Natural killer cell (primary cell): ENCODE measurements around the gene FRRS1. TPM values are rescaled to one million over a fixed set of nuclear protein-coding genes. Genes with fewer than 3 reads are reported as not detected.

Source experiments
- ATAC-seq, 3 donors: fragments of 150-1000 bp in 2 of 3; fragments of 200-7000 bp in 1 of 3; cut with Tn5 transposase; 1 replicate in 1 of 3; 2 replicates in 2 of 3; pipeline ENCODE4 v1.10.0; 2021; ENCODE audit warnings: mild to moderate bottlenecking in 2 of 3, moderate library complexity in 2 of 3
- DNase-seq, 2 donors: peaks; one replicate each; pipeline versions ENCODE4 v3.0.0 to v3.0.0-alpha.2; 2013 to 2021; ENCODE audit warnings: mixed read lengths in 1 of 2
- H3K27ac ChIP-seq: one replicate; pipeline ENCODE4 v1.5.1; 2013; ENCODE audit warnings: mild to moderate bottlenecking, low read length
- H3K27me3 ChIP-seq: one replicate; pipeline ENCODE4 v1.6.1; 2013; ENCODE audit warnings: low read length; ENCODE audit not compliant: control insufficient read depth, insufficient read depth
- H3K36me3 ChIP-seq: one replicate; pipeline ENCODE4 v1.6.1; 2013; ENCODE audit warnings: low read length; ENCODE audit not compliant: control insufficient read depth, insufficient read depth
- H3K4me1 ChIP-seq: one replicate; pipeline ENCODE4 v1.6.1; 2013; ENCODE audit warnings: low read length; ENCODE audit not compliant: control insufficient read depth, insufficient read depth
- H3K4me3 ChIP-seq: one replicate; pipeline ENCODE4 v1.5.1; 2013; ENCODE audit warnings: low read length
- H3K9me3 ChIP-seq: one replicate; pipeline ENCODE4 v1.6.1; 2013; ENCODE audit warnings: low read length; ENCODE audit not compliant: control insufficient read depth, insufficient read depth
- H3K27ac Mint-ChIP-seq, 2 donors: one replicate each; pipeline ENCODE4 v1.8.0; 2022; ENCODE audit warnings: mild to moderate bottlenecking in 2 of 2, mixed read lengths in 2 of 2, moderate library complexity in 1 of 2
- H3K27me3 Mint-ChIP-seq, 2 donors: one replicate each; pipeline ENCODE4 v1.8.0; 2022; ENCODE audit warnings: low read depth in 2 of 2, mixed read lengths in 2 of 2
- H3K36me3 Mint-ChIP-seq: one replicate; pipeline ENCODE4 v1.8.0; 2022; ENCODE audit warnings: mixed read lengths
- H3K4me1 Mint-ChIP-seq, 2 donors: one replicate each; pipeline ENCODE4 v1.8.0; 2022; ENCODE audit warnings: mixed read lengths in 2 of 2
- H3K4me3 Mint-ChIP-seq: one replicate; pipeline ENCODE4 v1.8.0; 2022; ENCODE audit warnings: mild to moderate bottlenecking, moderate library complexity, mixed read lengths
- H3K9me3 Mint-ChIP-seq, 2 donors: one replicate each; pipeline ENCODE4 v1.8.0; 2022; ENCODE audit warnings: mixed read lengths in 2 of 2
- CTCF ChIP-seq: fragments of 200-600 bp; IDR thresholded peaks from one replicate; pipeline ENCODE4 v1.8.0; 2022; ENCODE audit warnings: antibody characterized with exemption
- WGBS: methylation state at CpG from one replicate; pipeline ENCODE4 v1.1.7; 2013; ENCODE audit warnings: missing lambda C conversion rate; ENCODE audit not compliant: insufficient coverage; 5-methylcytosine and 5-hydroxymethylcytosine counted together
- intact Hi-C: fragments of 100-400 bp; cut with micrococcal nuclease; formaldehyde crosslinking; loops from one replicate; pipeline ENCODE4 v1.14.2; 2022
- total RNA-seq, 4 donors: library from RNA; stranded (reverse); fragments of 120-200 nt in 1 of 4; gene quantifications; one replicate each; pipeline versions ENCODE4 v1.2.3 to v1.2.4, GENCODE V29; 2013 to 2022

Gene FRRS1
- total RNA-seq, 3 donors from 2014 or later (not counting 1 experiment from before 2014, with no cell fraction given), result 1.0 to 3.3 (median 3.0) TPM

GRCh38 chr1:99748419-99748818 is 18.0 kb downstream of the FRRS1 start:
- Histone ChIP-seq H3K9me3 (no peaks in the 10 kb centered on the region), H3K4me3 (no peak overlapping the region), H3K4me1 (no peaks in the 10 kb centered on the region), H3K27ac (no peak overlapping the region), H3K36me3 (no peaks in the 10 kb centered on the region), H3K27me3 (no peaks in the 10 kb centered on the region)
- no peak for TF ChIP-seq CTCF
- intact Hi-C loops, result no loop called here
- no peak overlapping the region for H3K4me3 Mint-ChIP-seq
- no peak for DNase-seq
- H3K27ac Mint-ChIP-seq, result no peak overlapping the region
- peaks cover 7 to 11% of the 10 kb centered on the region in 2 donors for H3K4me1 Mint-ChIP-seq
- H3K9me3 Mint-ChIP-seq, result no peaks in the 10 kb centered on the region
- no peaks in the 10 kb centered on the region for H3K36me3 Mint-ChIP-seq
- no peaks in the 10 kb centered on the region for H3K27me3 Mint-ChIP-seq
- 96% methylated on average over 2 of the region's 2 CpGs for WGBS
- ATAC-seq, result no peak

- ATAC-seq (no peak), DNase-seq (no peak)
- Histone ChIP-seq H3K4me1 (no peaks in the 10 kb centered on the region), H3K9me3 (no peaks in the 10 kb centered on the region), H3K36me3 (no peaks in the 10 kb centered on the region), H3K27ac (no peak overlapping the region), H3K27me3 (no peaks in the 10 kb centered on the region), H3K4me3 (no peak overlapping the region)
- no peaks in the 10 kb centered on the region for H3K9me3 Mint-ChIP-seq
- H3K4me1 Mint-ChIP-seq, result peaks cover 7 to 11% of the 10 kb centered on the region in 2 donors
- no peaks in the 10 kb centered on the region for H3K36me3 Mint-ChIP-seq
- no peak overlapping the region for H3K27ac Mint-ChIP-seq
- TF ChIP-seq CTCF, result no peak
- H3K27me3 Mint-ChIP-seq, result no peaks in the 10 kb centered on the region
- intact Hi-C loops, result no loop called here
- no peak overlapping the region for H3K4me3 Mint-ChIP-seq
- WGBS, result 86% methylated on average over 2 of the region's 2 CpGs
These were observed 20.8 kb downstream of the FRRS1 start for GRCh38 chr1:99745684-99746083.

GRCh38 chr1:99745061-99745460 is 21.4 kb downstream of the FRRS1 start:
- Mint-ChIP-seq H3K36me3 (no peaks in the 10 kb centered on the region), H3K4me1 (peaks cover 2 to 6% of the 10 kb centered on the region in 2 donors), H3K9me3 (no peaks in the 10 kb centered on the region), H3K27ac (no peak overlapping the region), H3K27me3 (no peaks in the 10 kb centered on the region), H3K4me3 (no peak overlapping the region)
- Histone ChIP-seq H3K9me3 (no peaks in the 10 kb centered on the region), H3K4me3 (no peak overlapping the region), H3K27me3 (no peaks in the 10 kb centered on the region), H3K36me3 (no peaks in the 10 kb centered on the region), H3K4me1 (no peaks in the 10 kb centered on the region), H3K27ac (no peak overlapping the region)
- DNase-seq (no peak), ATAC-seq (no peak)
- intact Hi-C loops, result no loop called here
- no peak for TF ChIP-seq CTCF
- WGBS, result 91% methylated on average over 7 of the region's 7 CpGs

GRCh38 chr1:99740141-99740540 is 26.3 kb downstream of the FRRS1 start:
- Mint-ChIP-seq H3K9me3 (no peaks in the 10 kb centered on the region), H3K36me3 (no peaks in the 10 kb centered on the region), H3K4me3 (no peak overlapping the region), H3K27ac (no peak overlapping the region), H3K4me1 (no peaks in the 10 kb centered on the region), H3K27me3 (no peaks in the 10 kb centered on the region)
- intact Hi-C loops, result no loop called here
- ATAC-seq (no peak), DNase-seq (no peak)
- Histone ChIP-seq H3K4me1 (no peaks in the 10 kb centered on the region), H3K27me3 (no peaks in the 10 kb centered on the region), H3K36me3 (no peaks in the 10 kb centered on the region), H3K9me3 (no peaks in the 10 kb centered on the region), H3K27ac (no peak overlapping the region), H3K4me3 (no peak overlapping the region)
- no peak for TF ChIP-seq CTCF
- 65% methylated on average over 1 of the region's 1 CpG for WGBS
